Testis (tissue), 3 donors: ENCODE data around the gene LAS1L. TPM values are rescaled to one million over a fixed set of nuclear protein-coding genes. Genes with fewer than 3 reads are reported as not detected.

ENCODE experiments used
- DNase-seq: peaks from one replicate; pipeline ENCODE4 v3.0.0-alpha.2; 2019
- H3K27ac ChIP-seq, 2 donors: fragments of 200-600 bp; sonication (generic); one replicate each; pipeline ENCODE4 v1.5.1; 2019
- H3K27me3 ChIP-seq: fragments of 200-600 bp; sonication (generic); one replicate; pipeline ENCODE4 v1.5.1; 2019
- H3K36me3 ChIP-seq: fragments of 200-600 bp; sonication (generic); one replicate; pipeline ENCODE4 v1.5.1; 2017; ENCODE audit warnings: low read depth; ENCODE audit errors: missing control alignments
- H3K4me1 ChIP-seq: fragments of 200-600 bp; sonication (generic); one replicate; pipeline ENCODE4 v1.5.1; 2019
- H3K4me3 ChIP-seq, 2 donors: fragments of 200-600 bp; sonication (generic); one replicate each; pipeline ENCODE4 v1.5.1; 2017 to 2019
- H3K9me3 ChIP-seq: fragments of 200-600 bp; sonication (generic); one replicate; pipeline ENCODE4 v1.5.1; 2017
- POLR2A ChIP-seq: fragments of 450-650 bp; IDR thresholded peaks from one replicate; pipeline ENCODE4 v1.6.1; 2017; ENCODE audit warnings: antibody characterized with exemption, mild to moderate bottlenecking, moderate library complexity
- WGBS, 2 donors: methylation state at CpG; one replicate each; pipeline ENCODE4 v1.1.5; 2018; 5-methylcytosine and 5-hydroxymethylcytosine counted together
- intact Hi-C: fragments of 100-400 bp; cut with DNase I; formaldehyde crosslinking; loops from one replicate; pipeline ENCODE4 v1.15.1; 2023; ENCODE audit warnings: low total_unique reads
- polyA plus RNA-seq: library from polyadenylated mRNA; stranded (reverse); fragments of 350-450 nt; fragmentation: Illumina TruSeq; extraction: RNeasy Lipid Tissue Mini Kit (QIAGEN cat#74804); gene quantifications from one replicate; pipeline ENCODE4 v1.2.3, GENCODE V29; 2014; ENCODE audit warnings: low read depth, low replicate concordance; ENCODE audit not compliant: insufficient read depth
- total RNA-seq, 2 donors: library from RNA; depleted of rRNA; stranded (reverse); fragments of >200 nt; gene quantifications; one replicate each; pipeline ENCODE4 v1.2.3, GENCODE V29; 2016
- TF ChIP-seq, protein P1 (sequence below), 3 experiments: fragments of 450-650 bp in 2 of 3; fragments of 200-600 bp in 1 of 3; sonication (generic) in 1 of 3; IDR thresholded peaks; one replicate each; pipeline ENCODE4 v1.5.1; 2016 to 2019; ENCODE audit warnings: antibody characterized with exemption in 3 of 3, mild to moderate bottlenecking in 2 of 3, moderate library complexity in 1 of 3

The LAS1L gene
- total and polyA plus RNA-seq, 3 donors from 2014 or later = 50.8 to 89.7 (median 87.8) TPM

- Histone ChIP-seq H3K4me3 (no peak overlapping the region), H3K27me3 (no peaks in the 10 kb centered on the region), H3K4me1 (no peaks in the 10 kb centered on the region), H3K36me3 (no peaks in the 10 kb centered on the region), H3K27ac (no peak overlapping the region), H3K9me3 (no peaks in the 10 kb centered on the region)
- intact Hi-C loops = no loop called here
- TF ChIP-seq, protein P1, sequence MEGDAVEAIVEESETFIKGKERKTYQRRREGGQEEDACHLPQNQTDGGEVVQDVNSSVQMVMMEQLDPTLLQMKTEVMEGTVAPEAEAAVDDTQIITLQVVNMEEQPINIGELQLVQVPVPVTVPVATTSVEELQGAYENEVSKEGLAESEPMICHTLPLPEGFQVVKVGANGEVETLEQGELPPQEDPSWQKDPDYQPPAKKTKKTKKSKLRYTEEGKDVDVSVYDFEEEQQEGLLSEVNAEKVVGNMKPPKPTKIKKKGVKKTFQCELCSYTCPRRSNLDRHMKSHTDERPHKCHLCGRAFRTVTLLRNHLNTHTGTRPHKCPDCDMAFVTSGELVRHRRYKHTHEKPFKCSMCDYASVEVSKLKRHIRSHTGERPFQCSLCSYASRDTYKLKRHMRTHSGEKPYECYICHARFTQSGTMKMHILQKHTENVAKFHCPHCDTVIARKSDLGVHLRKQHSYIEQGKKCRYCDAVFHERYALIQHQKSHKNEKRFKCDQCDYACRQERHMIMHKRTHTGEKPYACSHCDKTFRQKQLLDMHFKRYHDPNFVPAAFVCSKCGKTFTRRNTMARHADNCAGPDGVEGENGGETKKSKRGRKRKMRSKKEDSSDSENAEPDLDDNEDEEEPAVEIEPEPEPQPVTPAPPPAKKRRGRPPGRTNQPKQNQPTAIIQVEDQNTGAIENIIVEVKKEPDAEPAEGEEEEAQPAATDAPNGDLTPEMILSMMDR (IDR thresholded peaks at IDR 0.05) = no peak
- TF ChIP-seq POLR2A = no peak
- DNase-seq = no peak
- 79% methylated on average over 12 of the region's 62 CpGs; no CpG with 5 or more reads in 1 of the 2 donors for WGBS, 2 donors
Measured at GRCh38 chrX:65551489-65552339, 17.1 kb upstream of the LAS1L start.

DNA sequence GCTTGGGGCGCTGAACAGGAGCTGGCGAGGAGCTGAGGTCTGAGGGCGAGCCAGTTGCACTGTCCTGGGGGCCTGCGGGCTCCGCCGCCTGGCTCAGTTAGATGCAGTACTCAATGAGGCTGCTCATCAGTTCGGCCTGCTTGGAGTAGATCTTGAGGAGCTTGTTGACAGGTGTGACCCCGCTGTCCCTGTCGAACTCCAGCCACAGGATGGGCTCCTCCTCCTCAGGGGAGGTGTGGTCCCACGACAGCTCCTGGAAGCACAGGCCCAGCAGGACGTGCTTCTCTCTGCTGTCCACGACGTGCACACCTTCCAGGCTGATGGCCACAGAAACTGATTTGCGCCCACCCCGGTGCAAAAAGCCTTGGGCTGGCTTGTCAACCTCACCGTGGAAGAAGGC lies 16.5 kb upstream of the LAS1L start:
- H3K4me1 ChIP-seq = no peaks in the 10 kb centered on the region
- intact Hi-C loops = no loop called here
- no CpG with 5 or more reads among the region's 16 CpGs for WGBS, 2 donors

DNA sequence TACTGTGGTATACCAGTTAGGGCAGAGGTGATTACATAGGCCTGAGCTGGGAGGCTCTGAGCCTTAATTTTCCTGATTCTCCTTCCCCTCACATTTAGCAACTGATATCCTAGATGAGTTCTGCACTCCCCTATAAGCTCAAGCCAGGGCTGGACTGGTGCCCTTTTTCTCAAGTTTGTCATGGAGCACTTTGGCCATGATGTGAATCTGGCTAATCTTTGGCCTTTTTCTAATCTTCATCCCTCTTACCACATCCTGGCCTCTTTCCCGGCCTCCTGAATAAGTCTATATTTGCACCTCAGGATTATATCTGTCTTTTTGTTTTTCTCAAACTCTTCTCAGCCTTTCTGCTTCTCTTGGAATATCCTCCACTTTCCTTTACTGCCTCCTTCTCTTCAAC lies 10.9 kb upstream of the LAS1L start:
- DNase-seq = no peak
- intact Hi-C loops = no loop called here
- WGBS, 2 donors = 86 to 100% methylated on average over 1 of the region's 1 CpG

More for the DNA sequence above, 16.5 kb upstream of the LAS1L start:
- H3K4me3 ChIP-seq = no peak overlapping the region
- H3K36me3 ChIP-seq = no peaks in the 10 kb centered on the region
- TF ChIP-seq, protein P1 (IDR thresholded peaks at IDR 0.05) = no peak
- TF ChIP-seq POLR2A = no peak
- H3K9me3 ChIP-seq = no peaks in the 10 kb centered on the region
- DNase-seq = no peak
- H3K27ac ChIP-seq = no peak overlapping the region
- no peaks in the 10 kb centered on the region for H3K27me3 ChIP-seq

GRCh38 chrX:65537229-65537628 lies 2.6 kb upstream of the LAS1L start:
- H3K27ac ChIP-seq = no peak overlapping the region
- no peaks in the 10 kb centered on the region for H3K36me3 ChIP-seq
- WGBS, 2 donors = 46 to 67% methylated on average over 1 to 3 of the region's 3 CpGs
- no peak overlapping the region for H3K4me3 ChIP-seq
- H3K4me1 ChIP-seq = peaks cover 4% of the 10 kb centered on the region
- DNase-seq = no peak
- H3K27me3 ChIP-seq = no peaks in the 10 kb centered on the region
- TF ChIP-seq, protein P1 (IDR thresholded peaks at IDR 0.05) = no peak
- intact Hi-C loops = no loop called here
- no peaks in the 10 kb centered on the region for H3K9me3 ChIP-seq

More for the DNA sequence above, 10.9 kb upstream of the LAS1L start:
- H3K9me3 ChIP-seq = no peaks in the 10 kb centered on the region
- H3K27ac ChIP-seq = no peak overlapping the region
- no peak overlapping the region for H3K4me3 ChIP-seq
- no peaks in the 10 kb centered on the region for H3K36me3 ChIP-seq
- H3K4me1 ChIP-seq = no peaks in the 10 kb centered on the region
- no peaks in the 10 kb centered on the region for H3K27me3 ChIP-seq
- TF ChIP-seq, protein P1 (IDR thresholded peaks at IDR 0.05) = no peak

- WGBS, 2 donors = 79 to 100% methylated on average over 1 to 3 of the region's 3 CpGs
Measured at GRCh38 chrX:65536291-65536690, 1.7 kb upstream of the LAS1L start.

More at GRCh38 chrX:65536291-65536690, 1.7 kb upstream of the LAS1L start:
- H3K27ac ChIP-seq = no peak overlapping the region
- peaks cover 4% of the 10 kb centered on the region for H3K4me1 ChIP-seq
- intact Hi-C loops = no loop called here
- TF ChIP-seq POLR2A = no peak
- TF ChIP-seq, protein P1 (IDR thresholded peaks at IDR 0.05) = no peak
- DNase-seq = no peak
- no peaks in the 10 kb centered on the region for H3K27me3 ChIP-seq
- H3K36me3 ChIP-seq = no peaks in the 10 kb centered on the region
- H3K4me3 ChIP-seq = no peak overlapping the region
- no peaks in the 10 kb centered on the region for H3K9me3 ChIP-seq
